Endothelial cell of umbilical vein (primary cell): ENCODE data around the gene SEC11A. TPM values are rescaled to one million over a fixed set of nuclear protein-coding genes. Genes with fewer than 3 reads are reported as not detected.

ENCODE experiments used
- BruUV-seq: library from RNA; stranded (reverse); fragments of 400-500 nt; replicated peaks from 2 replicates; lab custom pipeline; 2021; lab: Mats Ljungman, UMichigan
- CTCF ChIA-PET: fragments of 300-600, 350-600 bp; sonication (Branson Sonifier 250); formaldehyde crosslinking; loops from one replicate; lab custom pipeline; 2021; ENCODE audit warnings: antibody characterized with exemption, inconsistent platforms; lab: Charles Lee
- POLR2A ChIA-PET: fragments of 300-600, 350-600 bp; sonication (Branson Sonifier 250); formaldehyde crosslinking; loops from one replicate; lab custom pipeline; 2021; ENCODE audit warnings: antibody characterized with exemption, inconsistent platforms; lab: Charles Lee
- DNase-seq: peaks from one replicate; pipeline ENCODE4 v3.0.0-alpha.2; 2011; ENCODE audit warnings: low read depth, low spot score
- FAIRE-seq: peaks from 2 replicates; lab custom pipeline; 2011; peaks lifted over from hg19 to GRCh38; lab: Jason Lieb, UNC
- H2AFZ ChIP-seq: 2 replicates; pipeline ENCODE4 v1.6.0; 2012; ENCODE audit warnings: low read depth, low read length, control low read depth, inconsistent platforms
- H3K27ac ChIP-seq: 2 replicates; pipeline ENCODE4 v1.5.1; 2011; ENCODE audit warnings: low read depth, mild to moderate bottlenecking, control low read depth, low read length, moderate library complexity; ENCODE audit not compliant: insufficient read depth
- H3K27me3 ChIP-seq, 2 experiments: 2 replicates each; pipeline versions ENCODE4 v1.6.0 to v1.6.1; 2011; ENCODE audit warnings: low read length in 2 of 2, mixed read lengths in 1 of 2; ENCODE audit not compliant: control insufficient read depth in 2 of 2, insufficient read depth in 2 of 2
- H3K36me3 ChIP-seq, 2 experiments: 2 replicates in 1 of 2; 3 replicates in 1 of 2; pipeline ENCODE4 v1.5.1; 2011; ENCODE audit warnings: low read length in 2 of 2, mild to moderate bottlenecking in 1 of 2, moderate library complexity in 1 of 2; ENCODE audit not compliant: control insufficient read depth in 2 of 2, insufficient read depth in 2 of 2; ENCODE audit errors: extremely low read depth in 1 of 2
- H3K4me1 ChIP-seq: 3 replicates; pipeline ENCODE4 v1.5.1; 2011; ENCODE audit warnings: mild to moderate bottlenecking, low read length; ENCODE audit not compliant: control insufficient read depth, insufficient read depth; ENCODE audit errors: extremely low read depth
- H3K4me2 ChIP-seq: 2 replicates; pipeline ENCODE4 v1.6.1; 2011; ENCODE audit warnings: low read length, control low read depth, mixed read lengths; ENCODE audit not compliant: insufficient read depth
- H3K4me3 ChIP-seq, 3 experiments: fragments of 200-600 bp in 1 of 3; sonication (generic), shearing (Covaris generic) in 1 of 3; replicated peaks in 1 of 3; 2 replicates each; pipeline ENCODE4 v1.5.1; 2011 to 2016; ENCODE audit warnings: control low read depth in 3 of 3, low read length in 3 of 3, mild to moderate bottlenecking in 2 of 3, inconsistent platforms in 1 of 3, low read depth in 1 of 3, moderate library complexity in 1 of 3; ENCODE audit not compliant: insufficient read depth in 1 of 3
- H3K79me2 ChIP-seq: 2 replicates; pipeline ENCODE4 v1.6.0; 2012; ENCODE audit warnings: low read length, inconsistent platforms; ENCODE audit not compliant: control insufficient read depth, insufficient read depth
- H3K9ac ChIP-seq: replicated peaks from 2 replicates; pipeline ENCODE3; 2011; ENCODE audit warnings: low read length, control low read depth; ENCODE audit not compliant: insufficient read depth; ENCODE audit errors: extremely low read depth
- H3K9me1 ChIP-seq: replicated peaks from 3 replicates; pipeline ENCODE4 v1.6.0; 2011; ENCODE audit warnings: mild to moderate bottlenecking, low read length; ENCODE audit not compliant: control insufficient read depth, insufficient read depth; ENCODE audit errors: extremely low read depth
- H3K9me3 ChIP-seq: replicated peaks from 2 replicates; pipeline ENCODE4 v1.5.1; 2012; ENCODE audit warnings: low read length, inconsistent platforms; ENCODE audit not compliant: control insufficient read depth, insufficient read depth
- H4K20me1 ChIP-seq: replicated peaks from 2 replicates; pipeline ENCODE3; 2011; ENCODE audit warnings: mild to moderate bottlenecking, low read length; ENCODE audit not compliant: control insufficient read depth, insufficient read depth; ENCODE audit errors: extremely low read depth
- EZH2 ChIP-seq: IDR thresholded peaks from 2 replicates; pipeline ENCODE4 v1.6.1; 2012; ENCODE audit warnings: borderline replicate concordance, low read depth, mild to moderate bottlenecking, moderate library complexity, low read length, inconsistent platforms; ENCODE audit not compliant: severe bottlenecking
- FOS ChIP-seq: IDR thresholded peaks from 2 replicates; pipeline ENCODE4 v1.6.1; 2011; ENCODE audit warnings: mild to moderate bottlenecking, low read length, moderate library complexity, borderline replicate concordance; ENCODE audit not compliant: insufficient read depth
- GATA2 ChIP-seq: IDR thresholded peaks from 2 replicates; pipeline ENCODE4 v1.7.0; 2011; ENCODE audit warnings: low read depth, mild to moderate bottlenecking, moderate library complexity, mixed read lengths, low read length; ENCODE audit not compliant: insufficient read length, insufficient read depth
- JUN ChIP-seq: IDR thresholded peaks from 2 replicates; pipeline ENCODE4 v1.6.1; 2011; ENCODE audit warnings: borderline replicate concordance, low read depth; ENCODE audit not compliant: insufficient read length, insufficient read depth
- MYC ChIP-seq: IDR thresholded peaks from one replicate; pipeline ENCODE4 v1.6.1; 2011; ENCODE audit warnings: mild to moderate bottlenecking, low read depth, low read length
- POLR2A ChIP-seq: IDR thresholded peaks from 2 replicates; pipeline ENCODE4 v1.6.1; 2012; ENCODE audit warnings: low read depth, mild to moderate bottlenecking, control low read depth, low read length
- POLR2AphosphoS5 ChIP-seq: IDR thresholded peaks from 2 replicates; pipeline ENCODE4 v1.6.1; 2012; ENCODE audit warnings: low read depth, mild to moderate bottlenecking, control low read depth, low read length, moderate library complexity; ENCODE audit not compliant: insufficient read depth
- dilution Hi-C: fragments of 300-500 bp; cut with MboI; formaldehyde crosslinking; loops from one replicate; pipeline ENCODE4 v1.15.0; 2019; ENCODE audit warnings: low sequenced_read_pairs; ENCODE audit not compliant: extremely low pct_ligation_motif_present
- intact Hi-C: fragments of 100-400 bp; cut with micrococcal nuclease; formaldehyde crosslinking; loops from one replicate; pipeline ENCODE4 v1.10.0; 2022
- polyA plus RNA-seq, 4 experiments: library from polyadenylated mRNA; depleted of rRNA in 3 of 4; stranded (reverse) in 3 of 4; unstranded in 1 of 4; fragments of >200 nt; gene quantifications; 2 replicates each; pipeline versions ENCODE4 v1.2.1 to v1.2.3, GENCODE V29; 2011 to 2012; ENCODE audit warnings: missing spikeins in 1 of 4
- total RNA-seq: library from RNA; stranded (reverse); gene quantifications from 2 replicates; pipeline ENCODE4 v1.2.3, GENCODE V29; 2021
- TF ChIP-seq, protein P1 (sequence below): IDR thresholded peaks from 2 replicates; pipeline ENCODE4 v1.6.1; 2011; ENCODE audit not compliant: insufficient read depth, insufficient read length
- TF ChIP-seq, protein P2 (sequence below), 2 donors: IDR thresholded peaks; 1 replicate in 1 of 2; 2 replicates in 1 of 2; pipeline ENCODE4 v1.5.1; 2011; ENCODE audit warnings: low read length in 2 of 2, mild to moderate bottlenecking in 2 of 2, moderate library complexity in 2 of 2, control low read depth in 1 of 2, inconsistent platforms in 1 of 2, low read depth in 1 of 2; ENCODE audit not compliant: insufficient read depth in 1 of 2; ENCODE audit errors: extremely low read depth in 1 of 2

SEC11A gene
- total and polyA plus RNA-seq, 2 donors (not counting 3 experiments of a cell fraction or from before 2014, with no cell fraction given), result 189 to 204 TPM

DNA sequence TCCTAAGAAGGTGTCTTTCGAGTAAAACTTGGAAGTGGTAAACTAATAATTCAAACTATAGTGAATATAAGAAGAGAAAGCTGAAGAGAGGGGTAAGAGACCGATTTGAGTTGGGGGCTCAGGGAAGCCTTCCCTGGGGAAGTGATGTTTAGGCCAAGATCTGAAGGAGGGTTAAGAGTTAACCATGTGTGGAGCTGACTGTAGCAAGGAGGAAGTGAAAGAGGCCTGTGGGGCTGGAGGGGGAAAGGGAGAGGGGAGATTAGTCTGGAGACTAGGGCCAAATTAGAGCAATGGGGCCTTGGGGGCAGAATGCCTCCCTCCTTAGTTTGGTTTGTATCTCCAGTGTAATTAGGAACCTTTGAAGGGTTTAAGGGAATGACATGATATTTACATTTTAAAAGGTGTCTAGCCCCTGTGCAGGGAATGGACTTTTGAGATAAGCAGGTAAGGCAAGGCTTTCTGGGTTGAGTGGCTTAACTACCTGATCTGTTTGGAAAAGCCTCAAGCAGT is 34.7 kb upstream of the SEC11A start:
- H3K9ac ChIP-seq, result peak overlapping the region; percentile 9
- no peak overlapping the region for H3K27ac ChIP-seq
- FAIRE-seq, result no peak
- peaks cover 4% of the 10 kb centered on the region for H4K20me1 ChIP-seq
- peaks cover 30% of the 10 kb centered on the region for H3K4me1 ChIP-seq
- no peaks in the 10 kb centered on the region for H3K36me3 ChIP-seq
- TF ChIP-seq, protein P1, sequence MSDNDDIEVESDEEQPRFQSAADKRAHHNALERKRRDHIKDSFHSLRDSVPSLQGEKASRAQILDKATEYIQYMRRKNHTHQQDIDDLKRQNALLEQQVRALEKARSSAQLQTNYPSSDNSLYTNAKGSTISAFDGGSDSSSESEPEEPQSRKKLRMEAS, result no peak
- TF ChIP-seq MYC, result no peak
- no peak for TF ChIP-seq EZH2
- TF ChIP-seq, protein P2, sequence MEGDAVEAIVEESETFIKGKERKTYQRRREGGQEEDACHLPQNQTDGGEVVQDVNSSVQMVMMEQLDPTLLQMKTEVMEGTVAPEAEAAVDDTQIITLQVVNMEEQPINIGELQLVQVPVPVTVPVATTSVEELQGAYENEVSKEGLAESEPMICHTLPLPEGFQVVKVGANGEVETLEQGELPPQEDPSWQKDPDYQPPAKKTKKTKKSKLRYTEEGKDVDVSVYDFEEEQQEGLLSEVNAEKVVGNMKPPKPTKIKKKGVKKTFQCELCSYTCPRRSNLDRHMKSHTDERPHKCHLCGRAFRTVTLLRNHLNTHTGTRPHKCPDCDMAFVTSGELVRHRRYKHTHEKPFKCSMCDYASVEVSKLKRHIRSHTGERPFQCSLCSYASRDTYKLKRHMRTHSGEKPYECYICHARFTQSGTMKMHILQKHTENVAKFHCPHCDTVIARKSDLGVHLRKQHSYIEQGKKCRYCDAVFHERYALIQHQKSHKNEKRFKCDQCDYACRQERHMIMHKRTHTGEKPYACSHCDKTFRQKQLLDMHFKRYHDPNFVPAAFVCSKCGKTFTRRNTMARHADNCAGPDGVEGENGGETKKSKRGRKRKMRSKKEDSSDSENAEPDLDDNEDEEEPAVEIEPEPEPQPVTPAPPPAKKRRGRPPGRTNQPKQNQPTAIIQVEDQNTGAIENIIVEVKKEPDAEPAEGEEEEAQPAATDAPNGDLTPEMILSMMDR (IDR thresholded peaks at IDR 0.05; ENCODE audit: extremely low read depth in 1 of 2, insufficient read depth in 1 of 2, low read depth in 1 of 2, low read length in 2 of 2), result no peak
- no peak for TF ChIP-seq JUN
- no peak for TF ChIP-seq POLR2A
- TF ChIP-seq GATA2, result no peak
- TF ChIP-seq POLR2AphosphoS5, result no peak
- no peak for TF ChIP-seq FOS
- peaks cover 66% of the 10 kb centered on the region for H3K79me2 ChIP-seq
- no peaks in the 10 kb centered on the region for H3K9me1 ChIP-seq
- H3K9me3 ChIP-seq, result no peaks in the 10 kb centered on the region
- H2AFZ ChIP-seq, result no peak overlapping the region
- POLR2A ChIA-PET, result no interaction called here
- H3K4me3 ChIP-seq, result peak overlapping the region in 1 of 3 experiments; percentile 26
- no peaks in the 10 kb centered on the region for H3K27me3 ChIP-seq
- no TSS peak for BruUV-seq
- CTCF ChIA-PET, result no interaction called here
- dilution Hi-C loops (no loop called here), intact Hi-C loops (no loop called here)
- H3K4me2 ChIP-seq, result peak overlapping the region; percentile 51
- DNase-seq, result no peak
